Glutamatergic neuron (in vitro differentiated cells): ENCODE results near the gene TCF12. TPM values are rescaled to one million over a fixed set of nuclear protein-coding genes. Genes with fewer than 3 reads are reported as not detected.
A peak's percentile ranks its signal among the peaks of the same experiment; 100 is the strongest.

ENCODE experiments used
- DNase-seq: peaks from one replicate; pipeline ENCODE4 v3.0.0; 2022
- H3K27ac Mint-ChIP-seq: one replicate; pipeline ENCODE4 v1.8.0; 2020; ENCODE audit warnings: mild to moderate bottlenecking, mixed read lengths, inconsistent platforms; ENCODE audit not compliant: unreplicated experiment
- H3K27me3 Mint-ChIP-seq: one replicate; pipeline ENCODE4 v1.8.0; 2020; ENCODE audit warnings: mild to moderate bottlenecking, moderate library complexity, mixed read lengths, inconsistent platforms; ENCODE audit not compliant: unreplicated experiment
- H3K36me3 Mint-ChIP-seq: one replicate; pipeline ENCODE4 v1.8.0; 2020; ENCODE audit warnings: mild to moderate bottlenecking, mixed read lengths, inconsistent platforms; ENCODE audit not compliant: unreplicated experiment
- H3K4me1 Mint-ChIP-seq: one replicate; pipeline ENCODE4 v1.8.0; 2020; ENCODE audit warnings: mild to moderate bottlenecking, low read depth, mixed read lengths, inconsistent platforms; ENCODE audit not compliant: unreplicated experiment
- H3K4me3 Mint-ChIP-seq: one replicate; pipeline ENCODE4 v1.8.0; 2020; ENCODE audit warnings: mild to moderate bottlenecking, mixed read lengths, inconsistent platforms; ENCODE audit not compliant: unreplicated experiment
- H3K9me3 Mint-ChIP-seq: one replicate; pipeline ENCODE4 v1.8.0; 2020; ENCODE audit warnings: mild to moderate bottlenecking, moderate library complexity, mixed read lengths, inconsistent platforms; ENCODE audit not compliant: unreplicated experiment
- total RNA-seq: library from RNA; stranded (reverse); fragmentation: NEBNext Ultra II Directional; extraction: Animal tissue kit (Norgen Biotek cat#: 25700); gene quantifications from one replicate; pipeline ENCODE4 v1.2.1, GENCODE V29; 2021; ENCODE audit not compliant: unreplicated experiment
- TF ChIP-seq, protein P1 (sequence below): fragments of 200-600 bp; sonication (generic); IDR thresholded peaks from one replicate; pipeline ENCODE4 v1.5.0; 2021; ENCODE audit not compliant: partially characterized antibody, unreplicated experiment

TCF12 gene
- total RNA-seq, 1 donor from 2014 or later: 140 TPM

DNA sequence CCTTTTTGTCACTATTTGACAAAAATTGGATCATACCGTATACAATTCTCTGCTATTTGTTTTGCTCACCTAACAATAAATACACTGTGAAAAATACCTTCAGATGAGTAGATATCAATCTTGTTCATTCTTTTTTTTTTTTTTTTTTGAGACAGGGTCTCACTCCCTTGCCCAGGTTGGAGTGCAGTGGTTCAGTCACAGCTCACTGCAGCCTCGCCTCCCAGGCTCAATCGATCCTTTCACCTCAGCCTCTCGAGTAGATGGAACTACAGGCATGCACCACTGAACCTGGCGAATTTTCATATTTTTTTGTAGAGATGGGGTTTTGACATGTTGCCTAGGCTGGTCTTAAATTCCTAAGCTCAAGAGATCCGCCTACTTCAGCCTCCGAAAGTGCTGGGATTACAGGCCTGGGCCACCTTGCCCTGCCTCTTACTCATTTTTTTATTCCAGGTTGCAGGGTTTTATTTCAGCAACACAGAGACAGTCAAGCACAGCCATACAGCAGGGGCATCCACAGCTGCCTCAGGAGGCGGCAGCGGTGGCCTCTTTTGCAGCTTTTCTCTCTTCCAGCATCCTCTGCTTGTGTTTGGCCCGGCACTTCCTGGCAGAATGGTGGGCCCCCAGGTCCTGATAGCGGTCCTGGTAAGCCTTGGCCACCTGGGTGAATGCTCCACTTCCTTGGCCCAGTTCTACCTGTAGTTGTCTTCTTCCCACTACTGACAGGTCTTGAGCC, 406.7 kb downstream of the TCF12 start:
- TF ChIP-seq, protein P1, sequence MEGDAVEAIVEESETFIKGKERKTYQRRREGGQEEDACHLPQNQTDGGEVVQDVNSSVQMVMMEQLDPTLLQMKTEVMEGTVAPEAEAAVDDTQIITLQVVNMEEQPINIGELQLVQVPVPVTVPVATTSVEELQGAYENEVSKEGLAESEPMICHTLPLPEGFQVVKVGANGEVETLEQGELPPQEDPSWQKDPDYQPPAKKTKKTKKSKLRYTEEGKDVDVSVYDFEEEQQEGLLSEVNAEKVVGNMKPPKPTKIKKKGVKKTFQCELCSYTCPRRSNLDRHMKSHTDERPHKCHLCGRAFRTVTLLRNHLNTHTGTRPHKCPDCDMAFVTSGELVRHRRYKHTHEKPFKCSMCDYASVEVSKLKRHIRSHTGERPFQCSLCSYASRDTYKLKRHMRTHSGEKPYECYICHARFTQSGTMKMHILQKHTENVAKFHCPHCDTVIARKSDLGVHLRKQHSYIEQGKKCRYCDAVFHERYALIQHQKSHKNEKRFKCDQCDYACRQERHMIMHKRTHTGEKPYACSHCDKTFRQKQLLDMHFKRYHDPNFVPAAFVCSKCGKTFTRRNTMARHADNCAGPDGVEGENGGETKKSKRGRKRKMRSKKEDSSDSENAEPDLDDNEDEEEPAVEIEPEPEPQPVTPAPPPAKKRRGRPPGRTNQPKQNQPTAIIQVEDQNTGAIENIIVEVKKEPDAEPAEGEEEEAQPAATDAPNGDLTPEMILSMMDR: no peak
- no peaks in the 10 kb centered on the region for H3K36me3 Mint-ChIP-seq
- peaks cover 13% of the 10 kb centered on the region for H3K4me1 Mint-ChIP-seq
- no peaks in the 10 kb centered on the region for H3K27me3 Mint-ChIP-seq
- peaks cover 5% of the 10 kb centered on the region for H3K9me3 Mint-ChIP-seq
- no peak for DNase-seq
- peak overlapping the region; percentile 8 for H3K27ac Mint-ChIP-seq
- no peak overlapping the region for H3K4me3 Mint-ChIP-seq

DNA sequence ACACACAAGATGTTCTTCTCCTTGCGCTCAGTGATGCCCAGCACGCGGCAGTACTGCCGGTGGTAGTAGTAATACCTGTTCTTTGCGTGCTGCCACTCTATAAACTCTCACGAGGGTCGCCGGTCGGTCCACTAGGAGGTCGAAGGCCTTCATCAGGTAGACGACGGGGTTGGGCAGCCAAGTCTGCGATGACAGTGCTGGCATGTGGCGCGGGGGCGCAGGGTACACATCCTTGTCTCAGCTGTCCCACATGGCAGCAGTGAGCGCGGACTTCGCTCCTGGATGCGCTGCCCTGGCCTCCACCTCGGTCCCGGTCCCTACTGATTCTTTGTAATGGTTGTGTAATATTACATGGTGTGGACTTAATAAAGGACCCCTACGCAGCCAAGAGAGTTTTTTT, 407.8 kb downstream of the TCF12 start:
- Mint-ChIP-seq H3K9me3 (peaks cover 5% of the 10 kb centered on the region), H3K27me3 (no peaks in the 10 kb centered on the region), H3K4me3 (no peak overlapping the region), H3K36me3 (no peaks in the 10 kb centered on the region), H3K4me1 (peaks cover 10% of the 10 kb centered on the region), H3K27ac (no peak overlapping the region)
- TF ChIP-seq, protein P1: no peak
- DNase-seq: no peak

DNA sequence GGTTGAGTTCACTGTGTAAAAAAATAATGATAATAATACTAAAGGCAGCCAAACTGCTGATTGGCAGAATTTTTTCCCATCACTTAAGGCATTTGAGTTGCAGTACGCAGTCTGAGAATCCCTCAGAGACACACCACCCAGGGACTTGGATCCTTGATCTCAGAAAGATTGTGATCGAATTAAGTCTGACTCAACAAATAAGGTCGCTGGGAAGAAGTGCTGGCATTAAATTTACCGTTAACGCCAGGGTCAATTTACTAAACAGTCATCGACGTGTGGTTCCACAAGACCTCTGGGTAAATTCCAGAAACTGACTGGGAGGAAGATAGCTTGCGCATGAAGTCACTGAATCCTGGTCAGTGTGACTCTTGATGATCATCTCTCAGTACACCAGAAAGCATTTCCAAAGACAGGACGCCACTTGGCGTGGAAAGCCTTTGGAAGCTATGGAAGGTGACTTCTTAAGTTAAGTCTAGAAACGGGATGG, 409.6 kb downstream of the TCF12 start:
- Mint-ChIP-seq H3K36me3 (no peaks in the 10 kb centered on the region), H3K27ac (no peak overlapping the region), H3K4me3 (no peak overlapping the region), H3K4me1 (peaks cover 10% of the 10 kb centered on the region), H3K9me3 (peaks cover 3% of the 10 kb centered on the region), H3K27me3 (no peaks in the 10 kb centered on the region)
- TF ChIP-seq, protein P1: no peak
- no peak for DNase-seq

DNA sequence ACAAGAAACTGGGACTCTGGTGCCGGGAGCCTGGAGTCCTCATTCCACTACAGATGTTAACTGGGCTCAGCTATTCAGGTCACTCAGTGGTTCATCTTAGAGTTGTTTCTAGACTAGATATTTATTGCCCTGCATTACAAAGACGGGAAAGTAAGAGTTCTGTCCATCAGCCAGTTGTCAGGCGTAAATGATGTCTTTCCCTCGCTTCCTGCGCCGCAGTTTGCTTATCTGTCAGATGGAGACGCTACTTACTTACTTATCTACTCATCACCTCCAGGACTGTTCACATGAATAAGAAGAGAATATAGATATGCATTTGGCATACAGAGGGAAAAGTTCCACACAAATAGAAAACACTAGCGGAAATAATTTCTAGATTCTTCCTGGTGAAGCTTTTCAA, 410.0 kb downstream of the TCF12 start:
- Mint-ChIP-seq H3K36me3 (no peaks in the 10 kb centered on the region), H3K4me1 (peaks cover 10% of the 10 kb centered on the region), H3K4me3 (no peak overlapping the region), H3K27ac (no peak overlapping the region), H3K9me3 (peaks cover 3% of the 10 kb centered on the region), H3K27me3 (no peaks in the 10 kb centered on the region)
- TF ChIP-seq, protein P1: no peak
- DNase-seq: no peak

DNA sequence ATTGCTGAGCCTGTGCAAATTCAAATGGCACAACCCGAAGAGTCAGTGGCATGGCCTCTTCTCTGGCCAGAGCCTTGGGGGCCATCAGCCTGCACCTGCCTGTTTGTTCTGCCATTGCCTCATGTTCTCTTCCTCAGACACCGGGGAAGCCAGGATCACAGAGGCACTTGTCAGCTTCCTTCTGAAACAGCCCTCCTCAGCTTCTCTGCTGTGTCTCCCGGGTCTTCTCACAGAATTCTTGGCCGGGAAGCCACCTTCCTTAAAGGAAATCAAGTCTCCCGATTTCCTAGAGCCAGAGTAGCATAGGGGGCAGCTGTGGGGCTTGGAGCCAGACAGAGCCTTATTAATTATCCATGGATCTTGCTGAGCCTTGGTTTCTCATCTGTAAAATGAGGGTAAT, 410.5 kb downstream of the TCF12 start:
- H3K27ac Mint-ChIP-seq: no peak overlapping the region
- H3K27me3 Mint-ChIP-seq: no peaks in the 10 kb centered on the region
- H3K4me3 Mint-ChIP-seq: no peak overlapping the region
- peaks cover 11% of the 10 kb centered on the region for H3K4me1 Mint-ChIP-seq
- TF ChIP-seq, protein P1: no peak
- H3K9me3 Mint-ChIP-seq: peaks cover 3% of the 10 kb centered on the region
- DNase-seq: no peak
- H3K36me3 Mint-ChIP-seq: no peaks in the 10 kb centered on the region
